Activated naive CD8-positive, alpha-beta T cell treated with anti-CD3 and anti-CD28 coated beads for 36 hours (primary cell): ENCODE results near the gene LAMA3. TPM values are rescaled to one million over a fixed set of nuclear protein-coding genes. Genes with fewer than 3 reads are reported as not detected.
"Not testable (repeated sequence)": the region's sequence is repeated elsewhere in the genome, so short reads cannot be mapped to it uniquely, and the experiment has no call there.

ENCODE experiments used
- DNase-seq: peaks from one replicate; pipeline ENCODE4 v3.0.0; 2021
- H3K27ac Mint-ChIP-seq: one replicate; pipeline ENCODE4 v1.8.0; 2022; ENCODE audit warnings: mild to moderate bottlenecking, moderate library complexity, mixed read lengths
- H3K27me3 Mint-ChIP-seq: one replicate; pipeline ENCODE4 v1.8.0; 2022; ENCODE audit warnings: mild to moderate bottlenecking, mixed read lengths
- H3K36me3 Mint-ChIP-seq: one replicate; pipeline ENCODE4 v1.8.0; 2021; ENCODE audit warnings: mild to moderate bottlenecking, mixed read lengths
- H3K4me1 Mint-ChIP-seq: one replicate; pipeline ENCODE4 v1.8.0; 2021; ENCODE audit warnings: mixed read lengths
- H3K4me3 Mint-ChIP-seq: one replicate; pipeline ENCODE4 v1.8.0; 2022; ENCODE audit warnings: mild to moderate bottlenecking, moderate library complexity, mixed read lengths
- H3K9me3 Mint-ChIP-seq: one replicate; pipeline ENCODE4 v1.8.0; 2022; ENCODE audit warnings: mixed read lengths
- total RNA-seq, 2 experiments: library from RNA; stranded (reverse); gene quantifications; one replicate each; pipeline ENCODE4 v1.2.3, GENCODE V29; 2021

The LAMA3 gene
- total RNA-seq, 2 experiments from 2014 or later, result 0.31 to 0.42 TPM

DNA sequence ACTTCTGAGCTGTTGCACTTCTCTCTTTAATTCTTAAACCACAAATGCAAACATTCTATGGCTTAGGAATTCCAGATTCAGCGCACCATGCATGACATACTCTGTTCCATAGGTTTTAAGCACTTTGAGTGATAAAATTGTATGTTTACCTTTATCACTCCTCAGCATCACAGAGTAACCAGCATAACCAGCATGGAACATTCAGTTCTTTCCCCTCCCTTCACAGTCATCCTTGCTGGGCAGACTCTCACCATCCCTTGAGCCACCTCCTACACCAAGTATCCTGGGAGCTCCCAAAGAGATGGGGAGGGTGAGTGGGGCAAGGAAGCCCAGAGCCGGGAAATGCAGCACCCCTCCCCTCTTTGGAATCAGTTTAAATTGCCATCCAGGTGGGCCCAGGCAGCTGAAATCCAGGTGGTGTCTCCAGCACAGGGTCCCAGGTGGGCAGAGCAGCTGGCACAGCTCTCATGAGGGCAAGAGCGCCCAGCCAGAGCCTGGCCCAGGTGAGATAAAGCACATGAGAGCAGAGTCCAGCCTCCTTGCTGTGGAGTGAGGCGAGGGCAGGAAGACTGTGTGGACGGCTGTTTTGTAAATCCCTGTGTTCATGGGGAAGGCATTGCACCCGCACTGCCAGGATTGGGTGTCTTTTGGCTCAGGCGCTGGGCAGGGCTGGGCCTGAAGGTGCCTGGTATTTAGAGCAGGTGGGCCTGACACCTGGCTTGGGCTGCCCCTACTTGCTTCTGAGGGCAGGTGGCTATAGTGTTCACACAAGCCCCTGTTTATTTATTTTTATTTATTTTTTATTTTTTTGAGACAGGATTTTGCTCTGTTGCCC, 36.8 kb downstream of the LAMA3 start:
- Mint-ChIP-seq H3K36me3 (no peaks in the 10 kb centered on the region), H3K27me3 (peaks cover 3% of the 10 kb centered on the region), H3K4me3 (no peak overlapping the region), H3K4me1 (no peaks in the 10 kb centered on the region), H3K27ac (no peak overlapping the region), H3K9me3 (no peaks in the 10 kb centered on the region)
- DNase-seq, result no peak

DNA sequence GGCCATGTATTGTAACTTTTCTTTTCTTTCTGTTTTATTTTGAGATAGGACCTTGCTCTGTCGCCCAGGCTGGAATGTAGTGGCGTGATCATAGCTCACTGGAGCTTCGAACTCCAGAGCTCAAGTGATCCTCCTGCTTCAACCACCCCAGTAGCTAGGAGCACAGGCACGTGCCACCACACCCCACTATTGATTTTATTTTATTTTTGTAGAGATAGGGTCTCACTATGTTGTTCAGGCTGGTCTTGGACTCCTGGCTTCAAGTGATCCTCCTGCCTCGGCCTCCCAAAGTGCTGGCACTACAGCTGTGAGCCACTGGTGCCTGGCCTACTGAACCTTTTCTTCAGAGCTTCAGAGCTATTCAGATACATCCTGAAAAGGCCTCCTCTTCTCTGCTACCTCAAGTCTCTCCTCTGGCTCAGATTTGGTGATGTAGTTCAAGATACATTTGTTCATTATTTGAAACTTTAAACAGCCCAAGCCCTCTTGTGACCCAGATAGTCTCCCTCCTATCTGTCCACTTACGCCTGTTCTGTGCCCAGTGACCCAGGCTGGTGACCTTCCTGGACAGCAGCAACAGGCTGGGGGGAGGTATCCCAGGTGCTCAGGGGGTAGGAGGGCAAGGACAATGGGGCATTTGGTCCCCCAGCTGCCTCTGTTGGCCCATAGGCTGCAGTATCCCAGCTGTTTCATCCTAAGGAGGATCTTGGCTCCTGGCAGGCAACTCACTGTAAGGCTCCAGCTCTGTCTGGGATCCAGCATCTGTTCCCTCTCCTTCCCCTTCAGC, 38.6 kb downstream of the LAMA3 start:
- Mint-ChIP-seq H3K27me3 (peaks cover 7% of the 10 kb centered on the region), H3K4me3 (no peak overlapping the region), H3K4me1 (no peaks in the 10 kb centered on the region), H3K9me3 (no peaks in the 10 kb centered on the region), H3K27ac (no peak overlapping the region), H3K36me3 (no peaks in the 10 kb centered on the region)
- no peak for DNase-seq

DNA sequence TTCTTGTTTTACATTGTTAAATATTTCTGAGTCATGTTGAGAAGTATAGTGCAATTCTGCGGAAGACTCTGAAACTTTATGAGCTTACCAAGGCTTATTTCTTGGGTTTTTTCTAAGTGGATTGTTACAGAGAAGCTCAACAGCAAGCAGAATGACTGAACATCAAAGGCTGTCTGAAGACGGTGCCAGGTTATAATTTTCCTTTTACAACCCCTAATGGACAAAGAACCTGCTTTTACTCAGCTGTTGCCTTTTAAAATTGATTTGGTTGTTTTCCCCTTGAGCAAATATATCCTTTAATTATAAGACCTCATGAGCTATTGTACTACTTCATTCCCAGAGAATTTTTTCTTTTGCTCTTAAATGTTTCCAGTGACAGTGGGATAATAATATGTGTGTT, 41.6 kb downstream of the LAMA3 start:
- no peak for DNase-seq
- Mint-ChIP-seq H3K27ac (no peak overlapping the region), H3K36me3 (no peaks in the 10 kb centered on the region), H3K9me3 (no peaks in the 10 kb centered on the region), H3K27me3 (peaks cover 7% of the 10 kb centered on the region), H3K4me1 (peaks cover 11% of the 10 kb centered on the region), H3K4me3 (no peak overlapping the region)

DNA sequence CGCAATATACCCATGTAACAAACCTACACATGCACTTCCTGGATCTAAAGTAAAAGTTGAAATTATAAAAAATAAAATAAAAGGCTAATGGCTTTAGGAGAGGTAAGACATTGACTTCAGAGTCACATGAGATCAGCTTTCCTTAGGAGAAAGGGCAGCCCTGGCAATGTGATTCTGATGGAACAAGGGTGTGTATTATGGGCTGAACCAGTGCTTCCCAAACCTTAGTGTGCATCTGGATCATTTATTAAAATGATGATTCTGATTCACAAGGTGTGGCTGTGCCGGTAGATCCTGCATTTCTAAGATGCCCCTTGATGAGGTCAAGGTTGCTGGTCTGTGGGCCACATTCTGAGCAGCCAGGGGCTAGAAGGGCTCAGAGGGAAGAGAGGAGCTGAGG, 42.6 kb downstream of the LAMA3 start:
- Mint-ChIP-seq H3K4me1 (peaks cover 11% of the 10 kb centered on the region), H3K27ac (no peak overlapping the region), H3K27me3 (peaks cover 7% of the 10 kb centered on the region), H3K9me3 (no peaks in the 10 kb centered on the region), H3K4me3 (no peak overlapping the region), H3K36me3 (no peaks in the 10 kb centered on the region)
- no peak for DNase-seq

DNA sequence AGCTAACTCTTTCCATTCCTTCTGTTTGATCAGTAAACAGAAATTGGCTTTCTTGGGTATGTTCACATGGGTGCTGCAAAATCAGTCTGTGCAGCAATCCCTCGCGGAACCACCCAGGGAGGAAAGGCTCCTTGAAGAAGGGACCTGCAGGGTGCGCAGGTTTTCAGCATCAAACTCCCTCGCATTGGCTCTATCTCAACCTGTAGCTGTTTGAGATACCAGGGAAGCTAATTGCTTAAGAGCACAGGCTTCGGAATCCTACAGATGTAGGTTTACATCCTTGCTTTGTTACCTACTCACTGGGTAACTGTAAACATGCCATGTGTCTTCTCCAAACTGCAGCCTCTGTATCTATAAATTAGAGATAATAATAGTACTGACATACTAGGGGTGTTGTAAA, 43.2 kb downstream of the LAMA3 start:
- H3K4me1 Mint-ChIP-seq, result peaks cover 11% of the 10 kb centered on the region
- H3K36me3 Mint-ChIP-seq, result no peaks in the 10 kb centered on the region
- no peak overlapping the region for H3K27ac Mint-ChIP-seq
- H3K9me3 Mint-ChIP-seq, result no peaks in the 10 kb centered on the region
- no peak for DNase-seq
- peaks cover 7% of the 10 kb centered on the region for H3K27me3 Mint-ChIP-seq
- H3K4me3 Mint-ChIP-seq, result no peak overlapping the region

DNA sequence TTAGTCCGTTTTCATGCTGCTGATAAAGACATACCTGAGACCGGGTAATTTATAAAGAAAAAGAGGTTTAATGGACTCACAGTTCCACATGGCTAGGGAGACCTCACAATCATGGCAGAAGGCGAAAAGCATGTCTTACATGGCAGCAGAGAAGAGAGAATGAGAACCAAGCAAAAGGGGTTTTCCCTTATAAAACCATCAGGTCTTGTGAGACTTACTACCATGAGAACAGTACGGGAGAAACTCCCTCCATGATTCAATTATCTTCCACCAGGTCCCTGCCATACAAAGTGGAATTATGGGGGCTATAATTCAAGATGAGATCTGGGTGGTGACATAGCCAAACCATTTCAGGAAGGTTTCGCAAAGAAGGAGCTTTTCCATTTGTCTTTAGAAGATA, 44.0 kb downstream of the LAMA3 start:
- DNase-seq, result not testable (repeated sequence)

DNA sequence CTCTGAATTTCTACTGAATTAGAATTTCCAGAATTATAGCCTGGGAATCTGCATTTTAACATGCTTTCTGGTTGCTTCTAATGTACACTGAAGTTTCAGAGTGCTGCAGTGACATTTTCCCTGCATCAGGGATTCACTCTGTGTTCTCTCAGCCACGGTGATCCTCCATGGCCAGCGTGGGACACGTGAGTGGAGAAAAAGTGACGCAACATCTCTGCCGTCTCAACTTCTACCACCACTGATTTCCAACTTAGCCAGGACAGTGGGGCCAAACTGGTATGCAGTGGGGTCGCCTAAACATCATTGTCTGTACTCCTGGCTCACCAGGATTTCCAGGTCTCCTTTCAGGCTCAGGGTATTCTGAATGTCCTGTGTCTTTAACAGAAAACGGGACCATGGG, 44.6 kb downstream of the LAMA3 start:
- Mint-ChIP-seq H3K9me3 (no peaks in the 10 kb centered on the region), H3K27ac (no peak overlapping the region), H3K4me1 (peaks cover 22% of the 10 kb centered on the region), H3K36me3 (no peaks in the 10 kb centered on the region), H3K27me3 (peaks cover 11% of the 10 kb centered on the region), H3K4me3 (no peak overlapping the region)
- DNase-seq, result no peak

More for the DNA sequence above, 44.0 kb downstream of the LAMA3 start:
- not testable (repeated sequence) for H3K9me3 Mint-ChIP-seq, H3K27me3 Mint-ChIP-seq, H3K4me3 Mint-ChIP-seq, H3K27ac Mint-ChIP-seq, H3K36me3 Mint-ChIP-seq
- H3K4me1 Mint-ChIP-seq, result peaks cover 16% of the 10 kb centered on the region

DNA sequence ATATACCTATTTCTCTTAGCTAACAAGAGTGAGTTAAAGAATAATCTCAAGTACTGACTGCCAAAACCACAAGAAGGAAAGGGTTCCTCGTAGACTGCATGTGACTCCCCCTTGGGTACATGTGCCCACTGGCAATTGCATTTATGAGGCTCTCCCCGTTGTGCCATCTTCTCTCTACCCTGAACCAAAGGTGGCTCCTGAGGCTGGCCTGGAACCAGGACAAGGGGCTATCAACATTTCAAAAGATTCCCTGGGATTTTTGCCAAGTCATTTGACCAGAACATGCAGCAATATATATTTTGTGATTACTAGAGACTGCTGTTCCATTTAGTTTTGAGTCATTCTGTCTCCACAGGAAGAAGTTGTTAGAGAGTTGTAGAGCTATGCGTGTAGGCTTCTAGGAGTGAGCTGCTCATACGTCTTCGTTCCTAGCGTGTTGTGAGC, 45.8 kb downstream of the LAMA3 start:
- Mint-ChIP-seq H3K27ac (no peak overlapping the region), H3K36me3 (no peaks in the 10 kb centered on the region), H3K27me3 (peaks cover 11% of the 10 kb centered on the region), H3K9me3 (no peaks in the 10 kb centered on the region), H3K4me1 (peaks cover 23% of the 10 kb centered on the region), H3K4me3 (no peak overlapping the region)
- DNase-seq, result no peak

DNA sequence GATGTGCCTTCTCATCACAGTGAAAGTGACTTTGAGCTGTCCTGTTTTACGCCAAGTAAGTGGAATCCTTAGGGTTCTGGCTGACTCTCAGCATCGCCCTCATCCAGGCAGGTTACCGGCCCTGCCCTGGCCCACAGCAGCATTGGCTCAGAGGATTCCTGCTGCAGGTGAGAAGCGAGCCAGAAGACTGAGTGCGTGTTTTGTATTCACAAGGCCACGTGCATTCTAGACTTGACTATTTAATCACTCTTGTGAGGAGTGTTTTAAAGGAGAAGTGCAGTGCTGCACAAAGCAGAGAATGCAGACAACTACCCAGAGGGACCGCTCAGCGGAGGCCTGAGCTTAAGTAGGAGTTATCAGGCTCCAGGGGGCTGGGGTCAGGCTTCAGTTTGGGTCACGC, 48.3 kb downstream of the LAMA3 start:
- Mint-ChIP-seq H3K36me3 (no peaks in the 10 kb centered on the region), H3K4me3 (no peak overlapping the region), H3K27me3 (peaks cover 5% of the 10 kb centered on the region), H3K27ac (no peak overlapping the region), H3K9me3 (no peaks in the 10 kb centered on the region), H3K4me1 (peaks cover 23% of the 10 kb centered on the region)
- DNase-seq, result no peak

DNA sequence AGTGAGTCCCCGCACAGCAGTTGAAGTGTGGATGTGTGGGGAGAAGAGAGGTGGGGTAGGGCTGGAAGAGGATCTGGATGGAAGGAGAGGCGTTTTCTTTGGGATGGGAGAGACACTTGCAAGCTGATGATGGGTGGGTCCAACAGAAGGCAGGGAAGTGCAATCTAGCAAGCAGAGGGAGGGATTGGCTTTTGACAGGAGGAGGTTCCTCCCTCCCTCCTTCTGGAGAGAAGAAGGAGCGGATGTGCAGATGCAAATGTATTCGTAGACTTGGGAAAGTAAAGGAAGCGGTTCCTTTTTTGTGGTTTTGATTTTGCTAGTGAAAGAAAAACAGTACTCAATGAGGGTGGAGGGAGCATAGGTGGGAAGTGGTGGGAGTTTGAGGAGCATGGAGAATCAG, 48.9 kb downstream of the LAMA3 start:
- Mint-ChIP-seq H3K4me3 (no peak overlapping the region), H3K4me1 (peaks cover 23% of the 10 kb centered on the region), H3K36me3 (no peaks in the 10 kb centered on the region), H3K27ac (no peak overlapping the region), H3K27me3 (peaks cover 8% of the 10 kb centered on the region), H3K9me3 (no peaks in the 10 kb centered on the region)
- no peak for DNase-seq

DNA sequence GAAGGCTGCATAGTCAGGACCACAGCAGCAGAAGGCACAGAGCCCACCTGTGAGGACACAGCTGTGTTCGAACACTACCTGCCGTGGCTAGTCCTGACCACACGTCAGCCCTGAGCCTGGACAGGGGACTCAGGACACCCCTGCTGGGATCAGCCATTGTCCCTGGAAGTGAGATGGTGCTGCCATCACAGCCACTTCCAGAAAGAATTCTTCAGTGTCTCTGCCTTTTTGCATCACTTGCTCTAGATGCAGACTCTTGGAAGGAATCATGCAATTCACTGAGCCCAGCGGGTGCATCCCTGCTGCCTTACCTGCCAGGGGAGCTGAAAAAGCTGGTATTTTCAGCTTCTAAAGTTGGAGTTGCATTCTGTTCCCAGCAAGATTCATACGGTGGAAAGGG, 49.3 kb downstream of the LAMA3 start:
- peaks cover 23% of the 10 kb centered on the region for H3K4me1 Mint-ChIP-seq
- no peak overlapping the region for H3K4me3 Mint-ChIP-seq
- H3K27ac Mint-ChIP-seq, result no peak overlapping the region

DNA sequence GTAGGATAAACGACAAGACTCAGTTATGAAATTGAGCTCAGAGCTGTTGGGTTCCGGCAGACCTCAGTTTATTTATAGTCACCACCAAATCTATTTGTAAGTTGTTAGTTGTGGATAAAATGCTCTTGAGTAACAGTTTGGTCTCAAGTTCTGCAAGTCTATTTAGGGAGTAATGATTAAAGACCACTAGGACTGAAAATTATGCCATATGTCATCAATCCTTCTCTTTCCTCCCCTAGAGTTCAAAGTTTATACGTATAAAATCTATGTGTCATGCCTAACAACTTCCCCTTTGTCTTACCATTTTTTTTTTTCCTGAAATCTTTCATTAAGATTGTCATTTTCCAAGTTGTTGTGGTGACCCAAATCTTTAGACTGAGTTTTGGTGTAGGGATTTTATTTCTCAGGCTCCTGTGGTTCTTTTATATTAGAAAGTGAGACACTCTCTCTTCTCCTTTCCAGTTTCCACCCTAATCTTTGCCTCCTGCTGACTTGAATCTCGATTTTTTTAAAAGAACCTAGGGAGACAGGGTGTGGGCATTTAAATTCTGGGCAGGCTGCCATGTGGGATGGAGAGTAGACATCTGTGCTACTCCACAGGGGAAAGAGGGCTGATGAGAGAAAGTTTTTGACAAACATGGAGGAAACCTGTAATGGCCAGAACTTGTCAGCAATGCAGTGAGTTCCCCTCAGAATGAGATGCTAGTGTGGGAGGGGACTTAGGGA, 51.0 kb downstream of the LAMA3 start:
- Mint-ChIP-seq H3K27ac (no peak overlapping the region), H3K4me1 (peaks cover 17% of the 10 kb centered on the region), H3K9me3 (no peaks in the 10 kb centered on the region), H3K27me3 (peaks cover 8% of the 10 kb centered on the region), H3K36me3 (no peaks in the 10 kb centered on the region), H3K4me3 (no peak overlapping the region)
- no peak for DNase-seq

More for the DNA sequence above, 49.3 kb downstream of the LAMA3 start:
- DNase-seq, result no peak
- H3K27me3 Mint-ChIP-seq, result peaks cover 8% of the 10 kb centered on the region
- no peaks in the 10 kb centered on the region for H3K9me3 Mint-ChIP-seq
- no peaks in the 10 kb centered on the region for H3K36me3 Mint-ChIP-seq

DNA sequence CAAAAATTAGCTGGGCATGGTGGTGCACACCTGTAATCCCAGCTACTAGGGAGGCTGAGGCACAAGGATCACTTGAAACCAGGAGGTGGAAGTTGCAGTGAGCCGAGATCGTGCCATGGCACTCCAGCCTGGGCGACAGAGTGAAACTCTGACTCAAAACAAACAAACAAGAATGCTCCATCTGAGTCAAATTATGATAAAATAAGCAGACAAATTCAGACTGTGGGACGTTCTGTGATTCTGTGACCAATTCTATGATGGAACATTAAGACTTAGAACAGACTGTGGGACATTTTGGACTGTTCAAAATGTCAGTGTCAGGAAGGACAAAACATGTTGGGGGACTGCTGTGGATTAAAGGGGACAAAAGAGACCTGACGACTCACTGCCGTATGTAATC, 52.7 kb downstream of the LAMA3 start:
- H3K9me3 Mint-ChIP-seq, H3K36me3 Mint-ChIP-seq, DNase-seq, H3K27me3 Mint-ChIP-seq, H3K4me3 Mint-ChIP-seq, H3K27ac Mint-ChIP-seq: not testable (repeated sequence)
- H3K4me1 Mint-ChIP-seq, result peaks cover 12% of the 10 kb centered on the region

DNA sequence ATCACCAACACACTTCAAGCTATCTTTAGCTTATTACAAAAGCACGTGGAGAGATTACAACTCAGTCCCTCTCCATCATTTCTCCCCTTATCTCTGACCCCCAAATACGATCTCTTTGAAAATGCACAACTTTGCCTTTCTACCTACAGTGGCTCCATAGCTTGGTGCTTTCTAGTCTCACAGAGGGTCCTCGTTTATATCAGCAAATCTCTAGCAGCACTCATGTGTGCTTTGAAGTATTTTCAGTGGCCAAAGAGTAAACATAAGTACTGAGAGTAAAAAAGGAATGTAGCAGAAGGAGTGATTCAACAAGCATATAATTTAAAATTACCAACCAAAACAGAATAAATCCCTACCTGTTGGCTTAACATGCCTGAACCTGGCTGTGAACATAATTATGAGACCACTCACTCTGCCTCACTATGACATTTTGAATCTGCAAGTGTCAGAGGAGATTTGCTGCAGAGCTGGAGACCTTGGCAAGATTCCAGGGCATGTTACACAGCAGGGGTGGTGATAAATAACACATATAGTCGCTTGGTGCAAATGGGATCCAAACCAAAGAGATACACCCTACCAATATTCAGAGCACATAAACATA, 54.6 kb downstream of the LAMA3 start:
- Mint-ChIP-seq H3K27ac (no peak overlapping the region), H3K27me3 (peaks cover 6% of the 10 kb centered on the region), H3K4me3 (no peak overlapping the region), H3K36me3 (no peaks in the 10 kb centered on the region), H3K9me3 (no peaks in the 10 kb centered on the region), H3K4me1 (peaks cover 2% of the 10 kb centered on the region)
- no peak for DNase-seq

DNA sequence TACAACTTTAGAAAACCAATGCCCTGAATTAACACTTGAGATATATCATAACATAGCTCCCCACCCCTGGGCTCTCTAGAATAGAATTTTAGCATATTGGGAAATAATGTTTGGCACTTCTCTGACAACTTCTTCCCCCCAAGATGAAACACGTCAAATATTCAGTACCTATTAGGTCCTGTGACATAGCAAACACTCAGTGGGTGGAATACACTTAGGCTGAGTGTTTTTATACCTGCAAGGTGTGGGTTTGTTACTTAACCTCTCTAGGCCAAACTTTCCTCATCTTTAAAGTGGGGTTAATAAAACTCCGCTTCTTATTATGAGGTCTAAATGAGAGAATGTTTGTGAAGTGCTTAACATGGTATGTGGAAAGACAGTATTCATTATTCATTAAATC, 56.1 kb downstream of the LAMA3 start:
- H3K36me3 Mint-ChIP-seq, result no peaks in the 10 kb centered on the region
- H3K27me3 Mint-ChIP-seq, result peaks cover 6% of the 10 kb centered on the region
- H3K27ac Mint-ChIP-seq, result no peak overlapping the region
- H3K4me3 Mint-ChIP-seq, result no peak overlapping the region
- no peaks in the 10 kb centered on the region for H3K4me1 Mint-ChIP-seq
- DNase-seq, result no peak
- H3K9me3 Mint-ChIP-seq, result no peaks in the 10 kb centered on the region
